GM12873 (cell line): Measurements from ENCODE around the gene CCDC85B.

ENCODE experiments used
- CTCF ChIP-seq: IDR thresholded peaks from 2 replicates; pipeline ENCODE4 v1.5.1; 2012; ENCODE audit warnings: low read depth, mild to moderate bottlenecking, moderate library complexity, low read length, control low read depth; ENCODE audit not compliant: insufficient read depth; ENCODE audit errors: missing control alignments

CCDC85B gene

GRCh38 chr11:65903068-65903481, 12.6 kb downstream of the CCDC85B start:
- no peak for TF ChIP-seq CTCF

GRCh38 chr11:65903715-65904114, 13.2 kb downstream of the CCDC85B start:
- no peak for TF ChIP-seq CTCF

GRCh38 chr11:65906602-65907001, 16.1 kb downstream of the CCDC85B start:
- no peak for TF ChIP-seq CTCF

- TF ChIP-seq CTCF, result no peak
These were observed 17.4 kb downstream of the CCDC85B start for GRCh38 chr11:65907878-65908277.

- TF ChIP-seq CTCF, result no peak
These were observed 21.5 kb downstream of the CCDC85B start for GRCh38 chr11:65911682-65912568.

GRCh38 chr11:65912845-65913244, 22.4 kb downstream of the CCDC85B start:
- no peak for TF ChIP-seq CTCF

- TF ChIP-seq CTCF, result no peak
These were observed 24.8 kb downstream of the CCDC85B start for GRCh38 chr11:65915101-65915820.
